BE2C (cell line): ENCODE results near the gene RHPN2. TPM values are rescaled to one million over a fixed set of nuclear protein-coding genes. Genes with fewer than 3 reads are reported as not detected.

ENCODE experiments used
- DNase-seq: peaks from one replicate; pipeline ENCODE4 v3.0.0-alpha.2; 2020
- H3K27me3 ChIP-seq: fragments of 250-450 bp; sonication (Bioruptor Pico); 2 replicates; pipeline ENCODE4 v1.5.1; 2020; ENCODE audit warnings: mild to moderate bottlenecking
- H3K36me3 ChIP-seq: fragments of 250-450 bp; sonication (Bioruptor Pico); 2 replicates; pipeline ENCODE4 v1.5.1; 2020; ENCODE audit warnings: mild to moderate bottlenecking
- H3K4me1 ChIP-seq: fragments of 250-450 bp; sonication (Bioruptor Pico); 2 replicates; pipeline ENCODE4 v1.5.1; 2020
- H3K4me3 ChIP-seq: 2 replicates; pipeline ENCODE4 v1.5.1; 2011; ENCODE audit warnings: low read depth, low read length
- H3K9me3 ChIP-seq: fragments of 250-450 bp; sonication (Bioruptor Pico); 2 replicates; pipeline ENCODE4 v1.5.1; 2020
- CTCF ChIP-seq: IDR thresholded peaks from 2 replicates; pipeline ENCODE4 v1.5.1; 2012; ENCODE audit warnings: mild to moderate bottlenecking, low read depth, low read length
- polyA plus RNA-seq: library from polyadenylated mRNA; unstranded; fragments of >200 nt; gene quantifications from one replicate; pipeline ENCODE4 v1.2.1, GENCODE V29; 2012; ENCODE audit warnings: low read depth, missing spikeins; ENCODE audit not compliant: insufficient read length, insufficient read depth

RHPN2 gene
- polyA plus RNA-seq, result 13.4 TPM

- Histone ChIP-seq H3K4me3 (peak within 1 kb of the TSS; percentile 51), H3K27me3 (no peaks in the 10 kb centered on the region), H3K9me3 (no peaks in the 10 kb centered on the region), H3K36me3 (no peaks in the 10 kb centered on the region), H3K4me1 (peaks cover 2% of the 10 kb centered on the region; the same call in 1 of the 2 replicates)
- peak; percentile 85 for DNase-seq
- no peak for TF ChIP-seq CTCF
These were observed at the start of gene RHPN2 for GRCh38 chr19:33064792-33065550. Gene RHPN2 (minus strand): TSS chr19:33064888. CDS start chr19:33064852, 36 bp downstream.

GRCh38 chr19:33114312-33114711 lies 49.6 kb upstream of the RHPN2 start:
- no peak for DNase-seq
- Histone ChIP-seq H3K4me1 (no peaks in the 10 kb centered on the region), H3K36me3 (peaks cover 53% of the 10 kb centered on the region), H3K4me3 (no peak overlapping the region), H3K9me3 (no peaks in the 10 kb centered on the region), H3K27me3 (no peaks in the 10 kb centered on the region)
- no peak for TF ChIP-seq CTCF

GRCh38 chr19:33111587-33111986 lies 46.9 kb upstream of the RHPN2 start:
- H3K9me3 ChIP-seq, result no peaks in the 10 kb centered on the region
- H3K36me3 ChIP-seq, result peaks cover 55% of the 10 kb centered on the region
- no peak overlapping the region for H3K4me3 ChIP-seq
- no peak for DNase-seq
- TF ChIP-seq CTCF, result no peak
- H3K4me1 ChIP-seq, result no peaks in the 10 kb centered on the region
- H3K27me3 ChIP-seq, result no peaks in the 10 kb centered on the region

GRCh38 chr19:33110137-33110910 lies 45.6 kb upstream of the RHPN2 start:
- H3K4me1 ChIP-seq, result no peaks in the 10 kb centered on the region
- H3K9me3 ChIP-seq, result no peaks in the 10 kb centered on the region
- H3K27me3 ChIP-seq, result no peaks in the 10 kb centered on the region
- peaks cover 53% of the 10 kb centered on the region for H3K36me3 ChIP-seq
- no peak overlapping the region for H3K4me3 ChIP-seq
- DNase-seq, result no peak
- no peak for TF ChIP-seq CTCF

- no peak for TF ChIP-seq CTCF
- H3K36me3 ChIP-seq, result peaks cover 46% of the 10 kb centered on the region
- H3K9me3 ChIP-seq, result no peaks in the 10 kb centered on the region
- no peak for DNase-seq
- no peaks in the 10 kb centered on the region for H3K4me1 ChIP-seq
- H3K27me3 ChIP-seq, result no peaks in the 10 kb centered on the region
- H3K4me3 ChIP-seq, result no peak overlapping the region
These were observed 43.5 kb upstream of the RHPN2 start for GRCh38 chr19:33108161-33108560.

GRCh38 chr19:33102893-33103292 lies 38.2 kb upstream of the RHPN2 start:
- no peaks in the 10 kb centered on the region for H3K4me1 ChIP-seq
- peaks cover 26% of the 10 kb centered on the region for H3K36me3 ChIP-seq
- H3K4me3 ChIP-seq, result no peak overlapping the region
- H3K27me3 ChIP-seq, result no peaks in the 10 kb centered on the region
- H3K9me3 ChIP-seq, result no peaks in the 10 kb centered on the region
- TF ChIP-seq CTCF, result no peak
- no peak for DNase-seq
